Lower lobe of right lung (tissue), 2 donors: Measurements from ENCODE around the gene MROH2A. TPM values are rescaled to one million over a fixed set of nuclear protein-coding genes. Genes with fewer than 3 reads are reported as not detected.
A peak's percentile ranks its signal among the peaks of the same experiment; 100 is the strongest.

Experiments used
- ATAC-seq, 2 donors: fragments of 200-7000 bp; cut with Tn5 transposase; one replicate each; pipeline ENCODE4 v1.9.1; 2020 to 2022; ENCODE audit warnings: mild to moderate bottlenecking in 2 of 2, moderate library complexity in 2 of 2
- DNase-seq: peaks from one replicate; pipeline ENCODE4 v3.0.0-alpha.2; 2020
- H3K27ac ChIP-seq: fragments of 200-600 bp; one replicate; pipeline ENCODE4 v1.8.0; 2022
- H3K27me3 ChIP-seq: fragments of 200-600 bp; one replicate; pipeline ENCODE4 v1.8.0; 2022; ENCODE audit warnings: low read depth
- H3K36me3 ChIP-seq: fragments of 200-600 bp; one replicate; pipeline ENCODE4 v1.8.0; 2022; ENCODE audit warnings: mild to moderate bottlenecking
- H3K4me1 ChIP-seq: fragments of 200-600 bp; one replicate; pipeline ENCODE4 v1.8.0; 2022
- H3K4me3 ChIP-seq: fragments of 200-600 bp; one replicate; pipeline ENCODE4 v1.8.0; 2022; ENCODE audit warnings: mild to moderate bottlenecking
- H3K9me3 ChIP-seq: fragments of 200-600 bp; one replicate; pipeline ENCODE4 v1.8.0; 2022
- CTCF ChIP-seq: fragments of 200-600 bp; IDR thresholded peaks from one replicate; pipeline ENCODE4 v1.8.0; 2022; ENCODE audit warnings: antibody characterized with exemption, mild to moderate bottlenecking
- intact Hi-C: fragments of 100-400 bp; cut with DNase I; formaldehyde crosslinking; loops from one replicate; pipeline ENCODE4 v1.11.0; 2022
- total RNA-seq: library from RNA; stranded (reverse); fragmentation: NEBNext Ultra II Directional; extraction: Animal tissue kit (Norgen Biotek cat#: 25700); gene quantifications from one replicate; pipeline ENCODE4 v1.2.1, GENCODE V29; 2021
- donor health status: DM: no; HTN: yes; CAD: no; lungs with severe emphysema.

Gene MROH2A
- total RNA-seq, 1 donor from 2014 or later, result not detected

DNA sequence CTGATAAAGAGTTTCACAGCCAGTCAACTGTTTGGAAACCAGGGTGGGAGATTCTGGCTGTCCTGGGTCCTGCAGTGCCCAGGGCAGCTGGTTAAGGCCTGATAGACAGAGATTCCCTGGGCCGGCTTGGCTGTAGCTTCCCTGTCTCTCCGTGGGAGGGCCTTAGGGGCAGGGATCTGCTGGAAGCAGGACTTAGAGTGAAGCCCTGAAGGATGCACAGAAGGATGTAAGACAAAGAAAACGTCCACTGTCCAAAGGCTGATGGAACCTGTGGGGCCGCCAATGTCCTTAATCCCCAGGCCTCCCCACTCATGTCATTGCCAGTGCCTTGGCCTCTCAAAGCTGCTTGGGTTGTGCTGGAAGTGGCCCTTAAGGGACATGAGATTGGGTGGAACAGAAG is 33.0 kb downstream of the MROH2A start:
- ATAC-seq (no peak), DNase-seq (no peak)
- intact Hi-C loops, result no loop called here

GRCh38 chr2:233811732-233812131 is 33.6 kb downstream of the MROH2A start:
- TF ChIP-seq CTCF, result no peak
- DNase-seq, result no peak

More for the DNA sequence above, 33.0 kb downstream of the MROH2A start:
- no peaks in the 10 kb centered on the region for H3K27me3 ChIP-seq
- no peaks in the 10 kb centered on the region for H3K4me1 ChIP-seq
- no peaks in the 10 kb centered on the region for H3K36me3 ChIP-seq
- no peak overlapping the region for H3K27ac ChIP-seq
- no peaks in the 10 kb centered on the region for H3K9me3 ChIP-seq
- no peak for TF ChIP-seq CTCF
- H3K4me3 ChIP-seq, result no peak overlapping the region

DNA sequence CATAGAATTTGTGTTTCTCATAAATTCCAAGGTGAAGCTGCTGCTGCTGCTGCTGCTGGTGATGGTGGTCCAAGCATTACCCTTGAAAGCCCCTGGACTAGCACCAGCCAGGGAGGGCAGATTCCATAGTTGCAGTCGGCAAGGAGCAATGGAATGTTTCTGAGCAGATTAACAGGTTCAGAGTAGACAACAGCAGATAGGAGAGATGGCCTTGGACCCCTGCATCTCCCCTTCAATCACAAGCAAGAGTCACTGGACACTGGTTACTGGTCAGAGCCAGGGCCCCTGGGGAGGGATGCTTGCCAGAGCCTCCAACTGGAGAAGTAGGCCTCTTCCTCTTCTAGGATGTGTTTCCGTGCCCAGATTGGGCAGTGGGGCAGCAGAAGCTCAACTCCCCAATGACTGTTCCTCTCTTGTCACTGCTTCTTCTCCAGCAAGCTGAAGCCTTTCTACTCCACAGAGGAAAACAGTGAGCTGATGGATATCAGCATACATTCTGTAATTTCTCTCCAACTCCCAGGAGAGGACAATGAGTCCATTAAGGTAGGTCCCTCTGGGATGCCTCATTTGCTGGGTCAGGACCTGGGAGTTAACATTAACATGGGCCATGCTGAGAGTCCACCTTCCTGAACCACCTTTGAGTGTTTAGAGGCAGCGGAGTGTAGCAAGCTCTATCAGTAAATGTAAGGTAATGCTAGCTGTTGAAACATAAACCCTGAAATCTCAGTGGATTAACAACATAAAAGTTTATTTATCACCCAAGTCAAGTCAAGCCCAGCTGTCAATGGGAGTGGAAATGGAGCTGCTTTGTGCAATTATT is 35.3 kb downstream of the MROH2A start:
- Histone ChIP-seq H3K4me3 (no peak overlapping the region), H3K9me3 (no peaks in the 10 kb centered on the region), H3K4me1 (no peaks in the 10 kb centered on the region), H3K27me3 (no peaks in the 10 kb centered on the region), H3K36me3 (no peaks in the 10 kb centered on the region), H3K27ac (no peak overlapping the region)
- peak; percentile 21 for DNase-seq
- intact Hi-C loops, result no loop called here
- no peak for TF ChIP-seq CTCF
- ATAC-seq, result no peak

More at GRCh38 chr2:233811732-233812131, 33.6 kb downstream of the MROH2A start:
- H3K4me3 ChIP-seq, result no peak overlapping the region
- H3K27ac ChIP-seq, result no peak overlapping the region
- H3K27me3 ChIP-seq, result no peaks in the 10 kb centered on the region
- H3K4me1 ChIP-seq, result no peaks in the 10 kb centered on the region
- no peaks in the 10 kb centered on the region for H3K9me3 ChIP-seq
- intact Hi-C loops, result no loop called here
- no peak for ATAC-seq
- no peaks in the 10 kb centered on the region for H3K36me3 ChIP-seq

DNA sequence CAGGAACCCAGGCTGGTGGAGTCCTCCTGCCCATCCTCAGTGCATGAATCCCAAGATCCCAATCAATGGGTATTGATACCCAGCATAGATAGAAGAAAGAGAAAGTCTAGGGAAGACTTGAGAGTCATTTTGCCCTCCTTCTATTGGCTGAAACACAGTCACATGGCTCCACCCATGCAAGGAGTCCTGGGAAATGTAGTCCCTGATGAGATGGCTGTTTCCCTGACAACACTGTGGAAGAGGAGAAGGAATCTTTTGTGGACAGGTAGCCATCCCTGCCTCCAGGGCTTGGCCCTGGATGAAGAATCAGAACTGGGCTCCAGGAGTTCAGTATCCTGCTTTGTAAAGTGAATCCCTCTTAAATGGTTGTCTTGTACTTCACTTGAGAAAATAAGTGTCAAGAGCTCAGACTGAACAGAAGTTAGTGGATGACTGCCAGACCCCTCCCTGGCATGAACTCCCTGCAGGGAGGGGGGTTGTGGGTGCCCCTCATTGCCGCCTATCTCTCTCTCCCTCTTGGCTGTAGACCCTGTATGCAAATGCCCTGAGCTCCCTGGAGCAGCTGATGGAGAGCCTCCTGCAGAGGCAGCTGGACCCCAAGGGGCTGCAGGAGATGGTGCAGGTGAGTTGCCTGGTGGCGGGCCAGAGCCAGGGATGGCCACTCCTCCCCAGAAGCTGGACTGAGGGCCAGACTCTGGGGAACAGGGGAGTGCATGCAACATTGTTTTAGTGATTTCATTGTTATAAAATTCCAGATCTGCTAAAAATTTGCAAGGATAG is 36.1 kb downstream of the MROH2A start:
- H3K27me3 ChIP-seq, result no peaks in the 10 kb centered on the region
- ATAC-seq, result no peak
- DNase-seq, result no peak

DNA sequence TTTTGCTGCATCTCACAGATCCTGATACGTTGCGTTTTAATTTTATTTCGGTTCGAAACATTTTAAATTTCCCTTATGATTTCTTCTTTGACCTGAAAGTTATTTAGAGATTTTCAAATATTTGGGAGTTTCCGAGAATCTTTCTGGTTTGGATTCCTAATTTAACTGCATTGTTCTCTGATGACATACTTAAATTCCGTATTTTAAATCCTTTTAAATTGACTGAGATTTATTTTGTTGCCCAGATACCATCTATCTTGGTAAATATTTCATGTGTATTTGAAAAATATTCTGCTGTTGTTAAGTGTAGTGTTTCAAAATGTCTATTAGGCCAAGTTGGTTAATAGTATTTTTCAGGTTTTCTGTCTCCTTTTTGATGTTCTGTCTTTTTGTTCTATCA is 37.7 kb downstream of the MROH2A start:
- Histone ChIP-seq H3K4me1 (no peaks in the 10 kb centered on the region), H3K4me3 (no peak overlapping the region), H3K27ac (no peak overlapping the region), H3K27me3 (peaks cover 4% of the 10 kb centered on the region), H3K36me3 (no peaks in the 10 kb centered on the region), H3K9me3 (no peaks in the 10 kb centered on the region)
- no peak for ATAC-seq
- intact Hi-C loops, result no loop called here
- DNase-seq, result no peak
- TF ChIP-seq CTCF, result no peak

More for the DNA sequence above, 36.1 kb downstream of the MROH2A start:
- intact Hi-C loops, result no loop called here
- no peak overlapping the region for H3K4me3 ChIP-seq
- no peak overlapping the region for H3K27ac ChIP-seq
- no peak for TF ChIP-seq CTCF
- H3K36me3 ChIP-seq, result no peaks in the 10 kb centered on the region
- H3K4me1 ChIP-seq, result no peaks in the 10 kb centered on the region
- no peaks in the 10 kb centered on the region for H3K9me3 ChIP-seq
